Upper lobe of left lung (tissue), 6 donors: ENCODE results near the gene CD5L. TPM values are rescaled to one million over a fixed set of nuclear protein-coding genes. Genes with fewer than 3 reads are reported as not detected.

ENCODE experiments used
- ATAC-seq, 2 donors: fragments of 200-7000 bp; cut with Tn5 transposase; one replicate each; pipeline ENCODE4 v1.9.1; 2022; ENCODE audit warnings: mild to moderate bottlenecking in 2 of 2, moderate library complexity in 2 of 2; ENCODE audit not compliant: low FRiP score in 2 of 2
- DNase-seq, 2 donors: peaks; one replicate each; pipeline ENCODE4 v3.0.0-alpha.2; 2019 to 2020
- H3K27ac ChIP-seq, 4 donors: fragments of 200-600 bp; sonication (generic); one replicate each; pipeline ENCODE4 v1.5.1; 2016 to 2019
- H3K27me3 ChIP-seq, 4 donors: fragments of 200-600 bp; sonication (generic); one replicate each; pipeline ENCODE4 v1.5.1; 2017 to 2019
- H3K36me3 ChIP-seq, 4 donors: fragments of 200-600 bp; sonication (generic); one replicate each; pipeline ENCODE4 v1.5.1; 2016 to 2019
- H3K4me1 ChIP-seq, 4 donors: fragments of 200-600 bp; sonication (generic); one replicate each; pipeline ENCODE4 v1.5.1; 2018 to 2019
- H3K4me3 ChIP-seq, 4 donors: fragments of 200-600 bp; sonication (generic); one replicate each; pipeline ENCODE4 v1.5.1; 2017 to 2019; ENCODE audit warnings: mild to moderate bottlenecking in 2 of 4, moderate library complexity in 1 of 4
- H3K9me3 ChIP-seq, 4 donors: fragments of 200-600 bp; sonication (generic); one replicate each; pipeline ENCODE4 v1.5.1; 2018 to 2019
- EP300 ChIP-seq, 4 donors: sonication (generic); formaldehyde crosslinking; IDR thresholded peaks; one replicate each; pipeline ENCODE4 v1.5.1; 2017; ENCODE audit warnings: antibody characterized with exemption in 4 of 4, control low read depth in 2 of 4
- POLR2A ChIP-seq, 4 donors: fragments of 450-650 bp; IDR thresholded peaks; one replicate each; pipeline ENCODE4 v1.5.1; 2016 to 2017; ENCODE audit warnings: antibody characterized with exemption in 4 of 4, mild to moderate bottlenecking in 2 of 4
- POLR2AphosphoS5 ChIP-seq, 2 donors: sonication (generic); formaldehyde crosslinking; IDR thresholded peaks; one replicate each; pipeline ENCODE4 v1.5.1; 2017; ENCODE audit warnings: antibody characterized with exemption in 2 of 2
- WGBS, 2 donors: methylation state at CpG; one replicate each; pipeline ENCODE4 v1.1.5; 2017 to 2018; 5-methylcytosine and 5-hydroxymethylcytosine counted together
- total RNA-seq, 6 donors: library from RNA; depleted of rRNA in 4 of 6; stranded (reverse); fragments of >200 nt in 4 of 6; gene quantifications; one replicate each; pipeline versions ENCODE4 v1.1.0 to v1.2.1, GENCODE V29; 2016 to 2021
- TF ChIP-seq, protein P1 (sequence below), 6 experiments: fragments of 450-650 bp in 4 of 6; fragments of 200-600 bp in 2 of 6; sonication (generic) in 2 of 6; IDR thresholded peaks; one replicate each; pipeline ENCODE4 v1.5.1; 2016 to 2019; ENCODE audit warnings: antibody characterized with exemption in 6 of 6
- donor health status: DM: no; HTN: no; CAD: no; lungs with moderate emphysema.
- donor health status: DM: no; HTN: yes; CAD: no; lungs with severe emphysema.

Gene CD5L
- 1 to 10 TPM; 1.4 to 5.2 (median 3.4) TPM for total RNA-seq

DNA sequence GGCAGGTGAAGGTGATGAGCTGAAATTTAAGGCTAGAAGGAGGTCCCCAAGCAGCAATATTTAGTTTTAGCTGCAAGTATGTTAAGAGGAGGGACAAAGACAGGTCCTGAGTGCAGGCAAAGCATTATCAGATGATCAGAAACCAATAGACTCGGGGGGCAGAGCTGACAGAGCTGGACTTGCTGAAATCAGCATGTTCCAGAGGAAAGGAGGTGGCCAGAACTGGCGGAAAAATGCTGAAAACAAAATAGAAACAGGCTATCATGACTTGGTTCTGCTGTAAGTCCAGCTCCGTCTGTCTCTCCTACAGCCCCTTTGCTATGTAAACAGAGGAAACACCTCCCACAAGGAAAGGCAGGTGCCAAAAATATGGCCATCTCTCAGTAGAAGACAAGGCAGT is at the start of gene CD5L:
TSS of gene CD5L (minus strand) at position 101 of the 400 bp plus-strand sequence. CDS start 107 bp downstream, outside the sequence.
- 56 to 59% methylated on average over 3 of the region's 3 CpGs for WGBS, 2 donors
- no peak for DNase-seq
- TF ChIP-seq, protein P1, sequence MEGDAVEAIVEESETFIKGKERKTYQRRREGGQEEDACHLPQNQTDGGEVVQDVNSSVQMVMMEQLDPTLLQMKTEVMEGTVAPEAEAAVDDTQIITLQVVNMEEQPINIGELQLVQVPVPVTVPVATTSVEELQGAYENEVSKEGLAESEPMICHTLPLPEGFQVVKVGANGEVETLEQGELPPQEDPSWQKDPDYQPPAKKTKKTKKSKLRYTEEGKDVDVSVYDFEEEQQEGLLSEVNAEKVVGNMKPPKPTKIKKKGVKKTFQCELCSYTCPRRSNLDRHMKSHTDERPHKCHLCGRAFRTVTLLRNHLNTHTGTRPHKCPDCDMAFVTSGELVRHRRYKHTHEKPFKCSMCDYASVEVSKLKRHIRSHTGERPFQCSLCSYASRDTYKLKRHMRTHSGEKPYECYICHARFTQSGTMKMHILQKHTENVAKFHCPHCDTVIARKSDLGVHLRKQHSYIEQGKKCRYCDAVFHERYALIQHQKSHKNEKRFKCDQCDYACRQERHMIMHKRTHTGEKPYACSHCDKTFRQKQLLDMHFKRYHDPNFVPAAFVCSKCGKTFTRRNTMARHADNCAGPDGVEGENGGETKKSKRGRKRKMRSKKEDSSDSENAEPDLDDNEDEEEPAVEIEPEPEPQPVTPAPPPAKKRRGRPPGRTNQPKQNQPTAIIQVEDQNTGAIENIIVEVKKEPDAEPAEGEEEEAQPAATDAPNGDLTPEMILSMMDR (IDR thresholded peaks at IDR 0.05), result no peak
- TF ChIP-seq EP300 (IDR thresholded peaks at IDR 0.05), result no peak
- no peak for TF ChIP-seq POLR2AphosphoS5 (IDR thresholded peaks at IDR 0.05)
- TF ChIP-seq POLR2A (IDR thresholded peaks at IDR 0.05), result no peak

DNA sequence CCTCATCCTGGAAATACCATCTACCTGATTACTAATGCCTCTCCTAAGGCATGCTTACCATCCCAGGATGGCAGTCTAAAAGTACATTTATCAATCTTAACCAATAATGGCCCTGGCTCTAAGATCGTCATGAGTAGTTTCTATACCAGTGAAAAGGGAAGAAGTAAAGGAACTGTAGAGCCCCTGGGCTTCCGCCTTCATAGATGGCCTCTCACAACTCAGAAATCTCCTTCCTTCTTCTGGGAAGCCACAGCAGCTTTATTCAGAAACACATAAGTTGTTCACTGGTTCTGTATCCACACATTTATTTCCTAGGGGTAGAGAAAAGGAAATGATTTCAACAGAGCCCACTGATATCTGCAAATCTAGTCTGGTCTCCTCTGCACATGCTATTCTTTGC is 41.0 kb upstream of the CD5L start:
- no peaks in the 10 kb centered on the region for H3K4me1 ChIP-seq
- no peak overlapping the region for H3K27ac ChIP-seq
- WGBS, 2 donors, result 63 to 79% methylated on average over 2 of the region's 2 CpGs
- ATAC-seq (peak in 1 of 2 donors; percentile 42), DNase-seq (no peak)
- no peaks in the 10 kb centered on the region for H3K27me3 ChIP-seq
- TF ChIP-seq, protein P1 (IDR thresholded peaks at IDR 0.05), result no peak
- no peak for TF ChIP-seq EP300 (IDR thresholded peaks at IDR 0.05)
- TF ChIP-seq POLR2A (IDR thresholded peaks at IDR 0.05), result no peak
- TF ChIP-seq POLR2AphosphoS5 (IDR thresholded peaks at IDR 0.05), result no peak
- H3K36me3 ChIP-seq, result no peaks in the 10 kb centered on the region
- no peaks in the 10 kb centered on the region for H3K9me3 ChIP-seq
- no peak overlapping the region for H3K4me3 ChIP-seq

More for the DNA sequence above, at the start of gene CD5L:
- no peak within 1 kb of the TSS for H3K27ac ChIP-seq
- no peak for ATAC-seq
- no peaks in the 10 kb centered on the region for H3K4me1 ChIP-seq
- H3K36me3 ChIP-seq, result no peaks in the 10 kb centered on the region
- H3K9me3 ChIP-seq, result no peaks in the 10 kb centered on the region
- H3K4me3 ChIP-seq, result no peak within 1 kb of the TSS
- H3K27me3 ChIP-seq, result no peaks in the 10 kb centered on the region

DNA sequence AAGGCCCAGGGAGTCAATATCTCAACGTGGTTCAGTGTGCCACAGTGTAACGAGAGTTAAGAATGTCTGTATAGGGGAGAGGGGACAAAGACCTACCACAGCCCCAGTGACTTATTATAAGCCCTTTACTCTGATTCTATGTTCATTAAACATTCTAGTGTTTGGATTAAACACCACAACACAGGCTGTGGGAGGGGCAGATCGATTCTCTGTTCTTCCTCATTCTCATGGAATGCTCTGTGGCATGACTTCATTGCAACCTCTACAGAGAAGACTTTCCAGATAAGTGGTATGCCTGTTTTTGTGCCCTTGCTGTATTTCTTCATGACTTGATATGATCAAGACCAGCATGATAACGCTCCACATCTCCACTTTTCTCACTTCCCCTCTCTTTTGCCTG is 39.0 kb upstream of the CD5L start:
- Histone ChIP-seq H3K36me3 (no peaks in the 10 kb centered on the region), H3K4me3 (no peak overlapping the region), H3K27me3 (no peaks in the 10 kb centered on the region), H3K27ac (no peak overlapping the region), H3K4me1 (no peaks in the 10 kb centered on the region), H3K9me3 (no peaks in the 10 kb centered on the region)
- DNase-seq, result no peak
- ATAC-seq, result no peak
- 54 to 59% methylated on average over 4 of the region's 4 CpGs for WGBS, 2 donors
- TF ChIP-seq, protein P1 (IDR thresholded peaks at IDR 0.05), result no peak
- TF ChIP-seq POLR2A (IDR thresholded peaks at IDR 0.05) (no peak), POLR2AphosphoS5 (IDR thresholded peaks at IDR 0.05) (no peak), EP300 (IDR thresholded peaks at IDR 0.05) (no peak)

DNA sequence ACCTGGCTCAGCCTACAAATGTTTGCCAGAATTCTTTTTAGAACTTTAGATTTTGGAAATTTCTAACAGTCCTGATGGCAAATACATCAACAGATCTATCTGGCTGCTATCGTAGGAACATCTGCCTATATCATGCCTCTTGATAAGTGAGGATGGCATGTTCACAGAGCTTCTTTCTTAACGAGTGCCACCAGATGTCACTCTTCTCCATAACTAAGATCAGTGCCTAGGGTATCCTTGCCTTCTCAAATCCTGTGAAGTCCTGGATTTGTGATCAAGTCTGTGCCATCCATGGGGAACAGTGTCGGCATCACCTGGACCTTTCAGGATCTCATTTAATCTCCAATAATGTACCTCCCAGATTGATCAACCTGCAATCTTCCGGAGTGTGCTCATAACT is 36.5 kb upstream of the CD5L start:
- DNase-seq (no peak), ATAC-seq (no peak)
- no peak for TF ChIP-seq EP300 (IDR thresholded peaks at IDR 0.05)
- TF ChIP-seq, protein P1 (IDR thresholded peaks at IDR 0.05), result peak in 1 of 6 experiments; percentile 20
- Histone ChIP-seq H3K36me3 (no peaks in the 10 kb centered on the region), H3K9me3 (no peaks in the 10 kb centered on the region), H3K27ac (no peak overlapping the region), H3K4me1 (no peaks in the 10 kb centered on the region), H3K27me3 (no peaks in the 10 kb centered on the region), H3K4me3 (no peak overlapping the region)
- WGBS, 2 donors, result 16 to 47% methylated on average over 4 of the region's 4 CpGs

DNA sequence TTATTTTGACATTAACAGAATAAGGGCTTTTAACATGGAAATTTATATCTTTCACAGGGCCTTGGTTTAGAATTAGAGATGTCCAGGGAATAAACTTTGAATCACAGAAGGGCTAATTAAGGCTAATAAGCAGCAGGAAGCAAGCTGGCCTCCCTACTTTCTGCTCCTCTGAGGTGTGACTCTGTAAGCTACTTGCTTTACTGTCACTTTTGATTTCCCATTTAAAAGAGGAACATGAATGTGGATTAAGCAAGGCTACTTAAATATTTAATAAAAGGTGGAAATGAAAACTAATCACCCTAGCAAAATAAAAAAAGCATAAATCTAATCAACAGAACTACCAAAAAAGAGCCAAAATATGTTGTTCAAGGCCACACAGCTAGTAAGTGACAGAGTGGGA is 28.9 kb upstream of the CD5L start:
- Histone ChIP-seq H3K27me3 (no peaks in the 10 kb centered on the region), H3K9me3 (no peaks in the 10 kb centered on the region), H3K36me3 (no peaks in the 10 kb centered on the region), H3K4me1 (no peaks in the 10 kb centered on the region), H3K27ac (no peak overlapping the region), H3K4me3 (no peak overlapping the region)
- ATAC-seq (no peak), DNase-seq (no peak)
- TF ChIP-seq POLR2AphosphoS5 (IDR thresholded peaks at IDR 0.05), result no peak
- TF ChIP-seq, protein P1 (IDR thresholded peaks at IDR 0.05), result no peak
- TF ChIP-seq EP300 (IDR thresholded peaks at IDR 0.05), result no peak
- TF ChIP-seq POLR2A (IDR thresholded peaks at IDR 0.05), result no peak
